VCaP (cell line): ENCODE data around the gene APBA3.

Source experiments
- H3K27ac ChIP-seq: fragments of 450-650 bp; 2 replicates; pipeline ENCODE4 v1.5.1; 2017
- TF ChIP-seq, protein P1 (sequence below): fragments of 450-650 bp; conservative IDR thresholded peaks from 2 replicates; pipeline ENCODE4 v1.5.1; 2017; ENCODE audit warnings: mild to moderate bottlenecking, moderate library complexity

Gene APBA3

DNA sequence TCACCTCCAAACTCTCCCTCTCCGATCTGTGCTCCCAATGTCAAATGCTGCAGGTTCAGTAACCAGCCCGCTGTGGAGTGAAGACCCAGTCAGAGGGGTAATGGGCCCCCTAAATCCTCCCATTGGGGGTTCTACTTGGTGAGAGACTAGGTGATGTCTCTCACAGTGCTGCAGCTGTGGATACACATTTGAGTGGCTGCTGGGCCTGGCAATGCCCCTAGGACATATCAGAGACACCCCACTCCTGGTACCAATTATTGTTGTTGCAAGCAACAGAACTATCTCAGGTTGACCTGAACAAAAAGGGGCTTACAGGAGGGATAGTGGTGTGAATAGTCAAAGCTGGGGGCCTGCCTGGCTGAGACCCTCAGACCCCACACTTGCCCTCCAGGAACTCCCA, 20.1 kb upstream of the APBA3 start:
- H3K27ac ChIP-seq: no peak overlapping the region
- TF ChIP-seq, protein P1, sequence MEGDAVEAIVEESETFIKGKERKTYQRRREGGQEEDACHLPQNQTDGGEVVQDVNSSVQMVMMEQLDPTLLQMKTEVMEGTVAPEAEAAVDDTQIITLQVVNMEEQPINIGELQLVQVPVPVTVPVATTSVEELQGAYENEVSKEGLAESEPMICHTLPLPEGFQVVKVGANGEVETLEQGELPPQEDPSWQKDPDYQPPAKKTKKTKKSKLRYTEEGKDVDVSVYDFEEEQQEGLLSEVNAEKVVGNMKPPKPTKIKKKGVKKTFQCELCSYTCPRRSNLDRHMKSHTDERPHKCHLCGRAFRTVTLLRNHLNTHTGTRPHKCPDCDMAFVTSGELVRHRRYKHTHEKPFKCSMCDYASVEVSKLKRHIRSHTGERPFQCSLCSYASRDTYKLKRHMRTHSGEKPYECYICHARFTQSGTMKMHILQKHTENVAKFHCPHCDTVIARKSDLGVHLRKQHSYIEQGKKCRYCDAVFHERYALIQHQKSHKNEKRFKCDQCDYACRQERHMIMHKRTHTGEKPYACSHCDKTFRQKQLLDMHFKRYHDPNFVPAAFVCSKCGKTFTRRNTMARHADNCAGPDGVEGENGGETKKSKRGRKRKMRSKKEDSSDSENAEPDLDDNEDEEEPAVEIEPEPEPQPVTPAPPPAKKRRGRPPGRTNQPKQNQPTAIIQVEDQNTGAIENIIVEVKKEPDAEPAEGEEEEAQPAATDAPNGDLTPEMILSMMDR: no peak

DNA sequence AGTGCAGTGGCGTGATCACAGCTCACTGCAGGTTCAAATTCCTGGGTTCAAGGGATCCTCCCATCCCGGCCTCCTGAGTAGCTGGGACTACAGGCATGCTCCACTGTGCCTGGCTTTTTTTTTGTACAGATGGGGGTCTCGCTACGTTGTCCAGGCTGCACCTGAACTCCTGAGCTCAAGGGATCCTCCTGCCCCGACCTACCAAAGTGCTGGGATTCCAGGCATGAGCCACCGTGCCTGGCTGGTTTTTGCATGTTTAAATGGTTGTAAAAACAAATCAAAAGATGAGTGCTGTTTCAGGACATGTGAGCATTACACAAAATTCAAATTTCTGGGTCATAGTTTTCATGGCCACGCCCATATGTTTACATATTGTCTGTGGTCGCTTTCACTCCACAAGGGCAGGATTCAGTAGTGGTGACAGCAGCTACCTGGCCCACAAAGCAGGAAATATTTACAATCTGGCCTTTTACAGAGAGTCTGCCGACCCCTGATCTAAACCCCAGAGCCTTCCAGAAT, 19.4 kb upstream of the APBA3 start:
- H3K27ac ChIP-seq: no peak overlapping the region
- TF ChIP-seq, protein P1: no peak

DNA sequence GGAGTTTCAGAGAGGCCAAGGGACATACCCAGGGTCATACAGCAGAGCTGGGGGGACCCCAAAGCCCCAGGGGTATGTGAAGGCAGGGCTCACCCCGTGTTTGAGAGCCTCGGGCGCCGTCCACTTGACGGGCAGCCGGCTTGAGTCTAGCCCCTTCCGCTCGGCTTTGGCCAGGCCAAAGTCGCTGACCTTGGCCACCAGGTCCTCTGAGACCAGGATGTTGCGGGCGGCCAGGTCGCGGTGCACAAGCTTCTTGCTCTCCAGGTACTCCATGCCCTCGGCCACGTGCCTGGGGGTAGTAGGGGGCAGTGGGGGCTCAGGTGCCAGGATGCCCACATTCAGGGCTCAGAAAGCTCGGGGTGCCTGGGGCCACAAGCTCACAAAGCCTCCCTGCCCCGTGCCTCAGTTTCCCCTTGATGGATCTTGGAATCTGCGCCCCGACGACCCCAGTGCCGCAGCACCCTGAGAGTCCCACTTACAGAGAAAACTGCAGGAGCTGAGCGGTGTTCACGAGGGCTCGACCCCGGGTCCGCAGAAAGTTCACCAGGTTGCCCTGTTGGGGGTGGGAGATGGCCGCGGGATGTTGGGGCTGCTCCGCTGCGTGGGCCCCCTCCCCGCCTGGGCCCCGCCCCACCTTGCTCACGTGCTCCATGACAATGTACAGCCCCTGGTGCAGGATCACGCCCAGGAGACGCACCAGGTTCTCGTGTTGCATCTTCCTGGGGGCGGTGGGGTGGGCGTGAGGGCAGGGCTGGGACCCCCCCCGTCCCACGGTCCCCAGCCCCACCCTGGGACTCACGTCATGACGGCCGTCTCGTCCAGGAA, 17.6 kb upstream of the APBA3 start:
- H3K27ac ChIP-seq: no peak overlapping the region
- TF ChIP-seq, protein P1: no peak

DNA sequence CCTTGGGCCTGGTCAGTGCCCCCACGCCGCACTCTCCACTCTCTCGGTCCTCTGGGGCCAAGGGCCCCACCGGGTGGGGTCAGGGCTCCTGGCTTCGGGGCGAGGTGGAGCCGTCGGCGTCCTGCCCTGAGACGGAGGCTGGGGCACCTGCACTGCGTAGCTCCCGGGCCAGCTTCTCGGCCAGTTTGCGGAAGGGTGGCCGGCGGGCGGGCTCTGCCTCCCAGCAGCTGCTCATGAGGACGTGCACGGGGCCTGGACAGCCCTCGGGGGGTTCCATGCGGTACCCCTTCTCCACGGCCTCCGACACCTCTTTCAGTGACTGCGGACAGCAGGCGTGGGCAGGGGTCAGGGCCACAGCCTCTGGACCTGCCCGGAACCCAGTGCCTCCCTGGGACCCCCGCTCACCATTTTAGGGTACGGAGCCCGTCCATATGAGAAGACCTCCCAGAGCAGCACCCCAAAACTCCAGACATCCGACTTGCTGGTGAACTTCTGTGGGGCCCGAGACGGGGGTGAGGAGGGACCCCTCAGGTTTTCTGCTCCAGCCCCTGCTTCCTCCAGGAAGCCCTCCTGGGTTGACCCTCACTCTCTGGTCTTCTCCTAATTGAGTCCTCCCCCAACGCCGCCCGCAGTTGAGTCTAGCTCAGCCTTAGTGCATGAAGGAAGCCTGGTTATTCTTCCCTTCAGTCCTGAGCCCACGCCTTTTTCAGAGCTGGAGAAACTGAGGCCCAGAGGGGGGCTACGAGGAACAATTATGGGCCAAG, 16.8 kb upstream of the APBA3 start:
- TF ChIP-seq, protein P1: no peak

DNA sequence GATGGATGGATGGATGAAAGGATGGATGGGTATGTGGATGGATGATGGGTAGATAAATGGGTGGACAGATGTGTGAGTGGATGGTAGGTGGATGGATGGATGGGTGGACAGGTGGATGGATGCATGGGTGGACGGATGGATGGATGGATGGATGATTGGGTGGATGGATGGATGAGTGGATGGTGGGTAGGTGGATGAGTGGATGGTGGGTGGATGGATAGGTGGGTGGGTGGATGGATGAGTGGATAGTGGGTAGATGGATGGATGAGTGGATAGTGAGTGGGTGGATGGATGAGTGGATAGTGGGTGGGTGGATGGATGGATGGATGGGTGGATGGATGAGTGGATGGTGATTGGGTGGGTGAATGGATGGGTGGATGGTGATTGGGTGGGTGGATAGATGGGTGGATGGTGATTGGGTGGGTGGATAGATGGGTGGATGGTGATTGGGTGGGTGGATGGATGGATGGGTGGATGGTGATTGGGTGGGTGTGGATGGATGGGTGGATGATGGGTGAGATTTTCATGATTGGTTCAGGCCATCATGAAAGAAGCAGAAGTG, 15.1 kb upstream of the APBA3 start:
- H3K27ac ChIP-seq: no peak overlapping the region
- TF ChIP-seq, protein P1: no peak

More for the DNA sequence above, 16.8 kb upstream of the APBA3 start:
- no peak overlapping the region for H3K27ac ChIP-seq

DNA sequence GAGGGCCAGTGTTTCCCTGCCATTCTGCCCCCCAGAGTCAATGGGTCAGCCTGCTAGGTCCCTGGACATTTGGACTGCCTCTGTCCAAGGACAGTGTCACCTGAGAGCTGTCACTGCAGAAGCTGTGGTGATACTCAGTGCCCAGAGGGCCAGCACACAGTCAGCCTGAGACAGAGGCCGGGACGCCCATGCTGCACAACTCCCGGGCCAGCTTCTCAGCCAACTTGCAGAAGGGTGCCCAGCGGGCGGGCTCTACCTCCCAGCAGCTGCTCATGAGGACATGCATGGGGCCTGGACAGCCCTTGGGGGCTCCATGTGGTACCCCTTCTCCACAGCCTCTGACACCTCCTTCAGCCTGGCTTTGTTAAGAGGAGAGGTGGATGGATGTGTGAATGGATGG, 14.3 kb upstream of the APBA3 start:
- TF ChIP-seq, protein P1: no peak
- H3K27ac ChIP-seq: no peak overlapping the region

- TF ChIP-seq, protein P1: no peak
- H3K27ac ChIP-seq: no peak overlapping the region
Observed at GRCh38 chr19:3775374-3775711, 13.9 kb upstream of the APBA3 start.
